ENCODE data around the gene TMEFF2.

DNA sequence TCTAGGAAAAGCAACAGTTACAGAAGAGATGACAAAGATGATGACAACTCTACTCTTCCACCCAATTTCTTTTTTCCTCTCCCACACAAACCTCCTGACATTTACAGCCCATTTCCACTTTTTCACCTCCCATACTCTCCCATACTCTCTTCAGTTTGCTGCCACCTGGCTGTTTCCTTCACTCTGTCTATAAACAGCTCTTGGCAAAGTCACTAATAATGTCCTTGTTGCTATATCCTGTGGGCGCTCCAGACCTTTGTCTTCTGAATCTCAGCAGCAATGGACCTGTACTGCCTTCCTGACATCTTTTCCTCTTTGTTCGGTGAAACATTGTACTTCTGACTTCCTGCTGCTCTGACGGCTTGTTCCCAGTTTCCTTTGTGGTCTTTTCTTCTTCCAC lies 287.2 kb downstream of the TMEFF2 start:
- TF ChIP-seq NR2C2 (IDR thresholded peaks at IDR 0.05; ENCODE audit: borderline replicate concordance, control insufficient read depth, insufficient read length, low read depth) (no peak), DPF2 (IDR thresholded peaks at IDR 0.05) (no peak), EGR1 (IDR thresholded peaks at IDR 0.05; ENCODE audit: borderline replicate concordance in 1 of 2, low read depth in 2 of 2, low read length in 2 of 2) (no peak), RFX5 (IDR thresholded peaks at IDR 0.05; ENCODE audit: low read depth, low read length) (no peak), POLR2A (IDR thresholded peaks at IDR 0.05; ENCODE audit: low read depth, low read length) (no peak), SMAD1 (IDR thresholded peaks at IDR 0.05; ENCODE audit: low read depth, partially characterized antibody) (no peak), SRF (IDR thresholded peaks at IDR 0.05; ENCODE audit: low read depth in 2 of 2, low read length in 2 of 2) (no peak), POLR2AphosphoS5 (IDR thresholded peaks at IDR 0.05; ENCODE audit: low read length) (no peak), CHD2 (IDR thresholded peaks at IDR 0.05; ENCODE audit: borderline replicate concordance, low read depth, low read length) (no peak), RAD51 (IDR thresholded peaks at IDR 0.05) (no peak), FOXK2 (IDR thresholded peaks at IDR 0.05) (no peak)
- TF ChIP-seq, protein P1, sequence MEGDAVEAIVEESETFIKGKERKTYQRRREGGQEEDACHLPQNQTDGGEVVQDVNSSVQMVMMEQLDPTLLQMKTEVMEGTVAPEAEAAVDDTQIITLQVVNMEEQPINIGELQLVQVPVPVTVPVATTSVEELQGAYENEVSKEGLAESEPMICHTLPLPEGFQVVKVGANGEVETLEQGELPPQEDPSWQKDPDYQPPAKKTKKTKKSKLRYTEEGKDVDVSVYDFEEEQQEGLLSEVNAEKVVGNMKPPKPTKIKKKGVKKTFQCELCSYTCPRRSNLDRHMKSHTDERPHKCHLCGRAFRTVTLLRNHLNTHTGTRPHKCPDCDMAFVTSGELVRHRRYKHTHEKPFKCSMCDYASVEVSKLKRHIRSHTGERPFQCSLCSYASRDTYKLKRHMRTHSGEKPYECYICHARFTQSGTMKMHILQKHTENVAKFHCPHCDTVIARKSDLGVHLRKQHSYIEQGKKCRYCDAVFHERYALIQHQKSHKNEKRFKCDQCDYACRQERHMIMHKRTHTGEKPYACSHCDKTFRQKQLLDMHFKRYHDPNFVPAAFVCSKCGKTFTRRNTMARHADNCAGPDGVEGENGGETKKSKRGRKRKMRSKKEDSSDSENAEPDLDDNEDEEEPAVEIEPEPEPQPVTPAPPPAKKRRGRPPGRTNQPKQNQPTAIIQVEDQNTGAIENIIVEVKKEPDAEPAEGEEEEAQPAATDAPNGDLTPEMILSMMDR (IDR thresholded peaks at IDR 0.05 in 2 of 3, conservative IDR thresholded peaks at IDR 0.05 in 1 of 3; ENCODE audit: control insufficient read depth in 2 of 3, extremely low read depth in 1 of 3, insufficient read depth in 1 of 3, low read depth in 3 of 3, low read length in 3 of 3) = no peak
- TF ChIP-seq, protein P2, sequence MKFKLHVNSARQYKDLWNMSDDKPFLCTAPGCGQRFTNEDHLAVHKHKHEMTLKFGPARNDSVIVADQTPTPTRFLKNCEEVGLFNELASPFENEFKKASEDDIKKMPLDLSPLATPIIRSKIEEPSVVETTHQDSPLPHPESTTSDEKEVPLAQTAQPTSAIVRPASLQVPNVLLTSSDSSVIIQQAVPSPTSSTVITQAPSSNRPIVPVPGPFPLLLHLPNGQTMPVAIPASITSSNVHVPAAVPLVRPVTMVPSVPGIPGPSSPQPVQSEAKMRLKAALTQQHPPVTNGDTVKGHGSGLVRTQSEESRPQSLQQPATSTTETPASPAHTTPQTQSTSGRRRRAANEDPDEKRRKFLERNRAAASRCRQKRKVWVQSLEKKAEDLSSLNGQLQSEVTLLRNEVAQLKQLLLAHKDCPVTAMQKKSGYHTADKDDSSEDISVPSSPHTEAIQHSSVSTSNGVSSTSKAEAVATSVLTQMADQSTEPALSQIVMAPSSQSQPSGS (IDR thresholded peaks at IDR 0.05; ENCODE audit: low read length) = no peak
